Endodermal cell (in vitro differentiated cells): ENCODE data around the gene GRIPAP1. TPM values are rescaled to one million over a fixed set of nuclear protein-coding genes. Genes with fewer than 3 reads are reported as not detected.

ENCODE experiments used
- DNase-seq: peaks from one replicate; pipeline ENCODE4 v3.0.0-alpha.2; 2017
- H3K27ac ChIP-seq: 2 replicates; pipeline ENCODE4 v1.5.1; 2013; ENCODE audit warnings: mild to moderate bottlenecking, low read depth, low read length, moderate library complexity
- H3K27me3 ChIP-seq: 2 replicates; pipeline ENCODE4 v1.6.1; 2013; ENCODE audit warnings: mild to moderate bottlenecking, low read length, moderate library complexity; ENCODE audit not compliant: insufficient read depth, control insufficient read depth, poor library complexity, severe bottlenecking
- H3K36me3 ChIP-seq: 2 replicates; pipeline ENCODE4 v1.7.0; 2013; ENCODE audit warnings: mild to moderate bottlenecking, low read length, moderate library complexity; ENCODE audit not compliant: control insufficient read depth, insufficient read depth
- H3K4me1 ChIP-seq: one replicate; pipeline ENCODE4 v1.7.0; 2013; ENCODE audit warnings: low read length; ENCODE audit not compliant: control insufficient read depth, insufficient read depth
- H3K4me3 ChIP-seq: 2 replicates; pipeline ENCODE4 v1.5.1; 2013; ENCODE audit warnings: mild to moderate bottlenecking, low read length, moderate library complexity
- H3K9ac ChIP-seq: 2 replicates; pipeline ENCODE4 v1.6.1; 2013; ENCODE audit warnings: mild to moderate bottlenecking, low read length, moderate library complexity; ENCODE audit not compliant: poor library complexity, severe bottlenecking; ENCODE audit errors: extremely low read depth
- H3K9me3 ChIP-seq: 2 replicates; pipeline ENCODE4 v1.6.1; 2013; ENCODE audit warnings: mild to moderate bottlenecking, low read length, moderate library complexity; ENCODE audit not compliant: control insufficient read depth
- H3K27ac Mint-ChIP-seq: 2 replicates; pipeline ENCODE4 v1.8.0; 2020; ENCODE audit warnings: mixed read lengths
- H3K27me3 Mint-ChIP-seq: 2 replicates; pipeline ENCODE4 v1.8.0; 2021; ENCODE audit warnings: mild to moderate bottlenecking, mixed read lengths; ENCODE audit not compliant: insufficient read depth
- H3K36me3 Mint-ChIP-seq: 2 replicates; pipeline ENCODE4 v1.8.0; 2020; ENCODE audit warnings: low read depth, mixed read lengths
- H3K4me1 Mint-ChIP-seq: 2 replicates; pipeline ENCODE4 v1.8.0; 2020; ENCODE audit warnings: mixed read lengths
- H3K4me3 Mint-ChIP-seq: 2 replicates; pipeline ENCODE4 v1.8.0; 2020; ENCODE audit warnings: mild to moderate bottlenecking, moderate library complexity, mixed read lengths
- H3K9me3 Mint-ChIP-seq: 2 replicates; pipeline ENCODE4 v1.8.0; 2020; ENCODE audit warnings: mild to moderate bottlenecking, mixed read lengths
- CTCF ChIP-seq: fragments of 200-600 bp; sonication (generic); conservative IDR thresholded peaks from 2 replicates; pipeline ENCODE4 v1.5.0; 2021; ENCODE audit warnings: antibody characterized with exemption, mild to moderate bottlenecking
- WGBS, 2 experiments: methylation state at CpG; one replicate each; pipeline versions ENCODE4 v1.1.5 to v1.1.7; 2013; ENCODE audit warnings: missing lambda C conversion rate in 2 of 2, mixed read lengths in 1 of 2; ENCODE audit not compliant: insufficient coverage in 1 of 2, insufficient read length in 1 of 2; 5-methylcytosine and 5-hydroxymethylcytosine counted together
- total RNA-seq, 2 donors: library from RNA; stranded (reverse); fragmentation: NEBNext Ultra II Directional in 1 of 2; extraction: Animal tissue kit (Norgen Biotek cat#: 25700) in 1 of 2; gene quantifications; 2 replicates in 1 of 2; 3 replicates in 1 of 2; pipeline ENCODE4 v1.2.1, GENCODE V29; 2021

The GRIPAP1 gene
- total RNA-seq, 2 donors from 2014 or later, result 55.9 to 63.1 TPM

GRCh38 chrX:49043220-49043986 lies 41.3 kb upstream of the GRIPAP1 start, which contains the start of gene TFE3:
Gene TFE3, minus strand, starts transcription at chrX:49043357. Its CDS starts 131 bp downstream, at chrX:49043226.
- Mint-ChIP-seq H3K27me3 (no peaks in the 10 kb centered on the region), H3K4me1 (peaks cover 18% of the 10 kb centered on the region), H3K9me3 (peaks cover 78% of the 10 kb centered on the region), H3K36me3 (peaks cover 13% of the 10 kb centered on the region), H3K27ac (peak within 1 kb of the TSS; percentile 96), H3K4me3 (peak within 1 kb of the TSS; percentile 83)
- Histone ChIP-seq H3K27ac (peak within 1 kb of the TSS; percentile 36), H3K36me3 (peaks cover 11% of the 10 kb centered on the region), H3K4me1 (peaks cover 3% of the 10 kb centered on the region), H3K9ac (peak within 1 kb of the TSS; percentile 72), H3K9me3 (no peaks in the 10 kb centered on the region), H3K27me3 (no peaks in the 10 kb centered on the region), H3K4me3 (peak within 1 kb of the TSS; percentile 88)
- peak; percentile 71 for TF ChIP-seq CTCF
- peak; percentile 98 for DNase-seq
- WGBS, 2 experiments, result 0% methylated on average over 13 to 50 of the region's 67 CpGs

GRCh38 chrX:49042581-49043219 lies 40.6 kb upstream of the GRIPAP1 start:
- Mint-ChIP-seq H3K4me1 (peaks cover 18% of the 10 kb centered on the region), H3K27ac (peak overlapping the region; percentile 96), H3K9me3 (peaks cover 76% of the 10 kb centered on the region), H3K4me3 (peak overlapping the region; percentile 83), H3K36me3 (peaks cover 19% of the 10 kb centered on the region), H3K27me3 (no peaks in the 10 kb centered on the region)
- H3K9me3 ChIP-seq, result no peaks in the 10 kb centered on the region
- 1% methylated on average over 29 of the region's 29 CpGs; no CpG with 5 or more reads in 1 of the 2 experiments for WGBS, 2 experiments
- DNase-seq, result no peak
- H3K4me3 ChIP-seq, result peak overlapping the region; percentile 88
- H3K27me3 ChIP-seq, result no peaks in the 10 kb centered on the region
- H3K9ac ChIP-seq, result peak overlapping the region; percentile 72
- H3K4me1 ChIP-seq, result peaks cover 3% of the 10 kb centered on the region
- peaks cover 16% of the 10 kb centered on the region for H3K36me3 ChIP-seq
- H3K27ac ChIP-seq, result peak overlapping the region; percentile 36
- TF ChIP-seq CTCF, result no peak

GRCh38 chrX:49041744-49042580 lies 39.9 kb upstream of the GRIPAP1 start:
- peaks cover 71% of the 10 kb centered on the region for H3K9me3 Mint-ChIP-seq
- no peak for TF ChIP-seq CTCF
- peak overlapping the region; percentile 72 for H3K9ac ChIP-seq
- no peak overlapping the region for H3K27ac ChIP-seq
- peaks cover 22% of the 10 kb centered on the region for H3K36me3 ChIP-seq
- peaks cover 3% of the 10 kb centered on the region for H3K4me1 ChIP-seq
- DNase-seq, result peak; percentile 62
- no peaks in the 10 kb centered on the region for H3K27me3 ChIP-seq
- no peaks in the 10 kb centered on the region for H3K9me3 ChIP-seq
- WGBS, 2 experiments, result 0 to 8% methylated on average over 1 to 8 of the region's 10 CpGs
- H3K4me1 Mint-ChIP-seq, result peaks cover 18% of the 10 kb centered on the region
- H3K27me3 Mint-ChIP-seq, result no peaks in the 10 kb centered on the region
- H3K27ac Mint-ChIP-seq, result peak overlapping the region; percentile 96
- peaks cover 21% of the 10 kb centered on the region for H3K36me3 Mint-ChIP-seq
- peak overlapping the region; percentile 88 for H3K4me3 ChIP-seq
- peak overlapping the region; percentile 83 for H3K4me3 Mint-ChIP-seq
